CD4-positive, alpha-beta T cell treated with Interferon alpha-2 for 1 hour (primary cell): ENCODE results near the gene PCDHAC2.
A peak's percentile ranks its signal among the peaks of the same experiment; 100 is the strongest.

ENCODE experiments used
- DNase-seq, 2 donors: peaks; one replicate each; pipeline ENCODE4 v3.0.0-alpha.2; 2020 to 2022

The PCDHAC2 gene, protein sequence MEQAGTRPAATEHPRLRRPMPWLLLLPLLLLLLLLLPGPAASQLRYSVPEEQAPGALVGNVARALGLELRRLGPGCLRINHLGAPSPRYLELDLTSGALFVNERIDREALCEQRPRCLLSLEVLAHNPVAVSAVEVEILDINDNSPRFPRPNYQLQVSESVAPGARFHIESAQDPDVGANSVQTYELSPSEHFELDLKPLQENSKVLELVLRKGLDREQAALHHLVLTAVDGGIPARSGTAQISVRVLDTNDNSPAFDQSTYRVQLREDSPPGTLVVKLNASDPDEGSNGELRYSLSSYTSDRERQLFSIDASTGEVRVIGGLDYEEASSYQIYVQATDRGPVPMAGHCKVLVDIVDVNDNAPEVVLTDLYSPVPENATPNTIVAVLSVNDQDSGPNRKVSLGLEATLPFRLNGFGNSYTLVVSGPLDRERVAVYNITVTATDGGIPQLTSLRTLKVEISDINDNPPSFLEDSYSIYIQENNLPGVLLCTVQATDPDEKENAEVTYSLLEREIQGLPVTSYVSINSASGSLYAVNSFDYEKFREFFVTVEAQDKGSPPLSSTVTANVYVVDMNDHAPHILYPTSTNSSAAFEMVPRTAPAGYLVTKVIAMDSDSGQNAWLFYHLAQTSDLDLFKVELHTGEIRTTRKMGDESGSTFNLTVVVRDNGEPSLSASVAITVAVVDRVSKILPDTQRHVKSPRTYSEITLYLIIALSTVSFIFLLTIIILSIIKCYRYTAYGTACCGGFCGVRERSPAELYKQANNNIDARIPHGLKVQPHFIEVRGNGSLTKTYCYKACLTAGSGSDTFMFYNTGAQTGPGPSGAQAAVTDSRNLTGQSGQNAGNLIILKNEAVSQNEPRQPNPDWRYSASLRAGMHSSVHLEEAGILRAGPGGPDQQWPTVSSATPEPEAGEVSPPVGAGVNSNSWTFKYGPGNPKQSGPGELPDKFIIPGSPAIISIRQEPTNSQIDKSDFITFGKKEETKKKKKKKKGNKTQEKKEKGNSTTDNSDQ

GRCh38 chr5:140966293-140967225 is at the start of gene PCDHAC2:
PCDHAC2 (plus strand) TSS chr5:140966476; CDS start chr5:140966767, 291 bp downstream.
- DNase-seq = no peak

- DNase-seq = no peak
These were observed 42.7 kb upstream of the PCDHAC2 start for GRCh38 chr5:140923601-140924000.

GRCh38 chr5:140925806-140926442 is 40.4 kb upstream of the PCDHAC2 start, which contains the start of gene PCDHAC1:
PCDHAC1 (plus strand) TSS chr5:140926299; CDS start chr5:140926893, 594 bp downstream.
- no peak for DNase-seq

DNA sequence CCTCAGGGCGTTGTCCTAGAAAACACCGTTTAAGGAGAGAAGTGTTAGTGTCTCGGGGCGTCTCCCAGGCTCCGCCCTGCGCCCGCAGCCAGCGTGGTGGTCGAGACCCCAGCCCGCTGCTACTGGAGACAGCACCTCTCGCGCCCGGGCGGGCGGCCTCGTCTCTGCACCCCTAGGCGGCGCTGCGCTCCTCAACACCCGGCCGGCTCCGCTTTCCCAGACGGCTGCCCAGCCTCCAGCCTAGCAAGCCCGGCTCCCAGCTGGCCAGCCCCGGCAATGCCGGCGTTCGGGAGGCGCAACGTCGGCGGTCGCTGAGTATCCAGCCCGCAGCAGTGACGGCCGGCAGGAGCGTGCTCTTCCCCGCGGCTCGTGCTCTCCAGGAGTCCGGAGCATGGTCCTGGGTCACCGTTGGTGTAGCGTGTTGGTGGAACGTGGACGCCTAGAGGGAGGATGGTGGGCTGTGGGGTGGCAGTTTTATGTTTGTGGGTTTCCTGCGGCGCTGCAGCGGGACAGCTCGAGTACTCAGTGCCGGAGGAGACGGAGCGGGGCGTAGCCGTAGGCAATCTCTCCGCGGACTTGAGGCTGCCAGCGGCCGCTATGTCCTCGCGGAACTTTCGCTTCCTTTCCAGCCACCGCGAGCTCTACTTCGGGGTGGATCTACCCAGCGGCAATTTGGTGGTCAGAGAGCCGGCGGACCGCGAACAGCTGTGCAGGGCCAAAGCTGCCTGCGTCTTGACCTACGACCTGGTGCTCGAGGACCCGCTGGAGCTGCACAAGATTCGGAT is 39.6 kb upstream of the PCDHAC2 start:
- DNase-seq = peak in 1 of 2 donors; percentile 27

GRCh38 chr5:140927228-140927573 is 39.1 kb upstream of the PCDHAC2 start:
- no peak for DNase-seq

GRCh38 chr5:140934964-140935606 is 31.2 kb upstream of the PCDHAC2 start:
- DNase-seq = no peak

DNA sequence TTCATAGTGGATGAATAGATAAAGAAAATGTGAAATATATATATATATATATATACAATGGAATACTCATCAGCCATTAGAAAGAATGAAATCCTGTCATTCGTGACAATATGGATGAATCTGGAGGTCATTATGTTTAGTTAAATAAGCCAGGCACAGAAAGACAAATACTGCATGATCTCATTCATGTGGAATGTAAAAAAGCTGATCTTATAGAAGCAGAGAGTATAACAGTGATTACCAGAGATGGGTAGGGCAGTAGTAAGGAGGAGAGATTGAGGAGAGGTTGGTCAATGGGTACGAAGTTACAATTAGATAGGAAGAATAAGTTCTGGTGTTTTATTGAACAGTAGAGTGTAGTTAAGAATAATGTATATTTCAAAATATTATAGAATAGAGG is 19.7 kb upstream of the PCDHAC2 start:
- DNase-seq = no peak

DNA sequence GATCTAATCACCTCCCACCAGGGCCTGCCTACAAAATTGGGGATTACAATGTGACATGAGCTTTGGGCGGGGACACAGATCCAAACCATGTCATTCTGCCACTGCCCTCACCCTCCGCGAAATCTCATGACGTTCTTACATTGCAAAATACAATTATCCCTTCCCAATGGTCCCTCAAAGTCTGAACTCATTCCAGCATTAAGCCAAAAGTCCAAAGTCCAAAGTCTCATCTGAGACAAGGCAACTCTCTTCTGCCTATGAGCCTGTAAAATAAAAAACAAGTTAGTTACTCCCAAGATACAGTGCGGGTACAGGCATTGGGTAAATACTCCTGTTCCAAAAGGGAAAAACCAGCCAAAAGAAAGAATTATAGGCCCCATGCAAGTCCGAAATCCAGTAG is 14.6 kb upstream of the PCDHAC2 start:
- DNase-seq = no peak

DNA sequence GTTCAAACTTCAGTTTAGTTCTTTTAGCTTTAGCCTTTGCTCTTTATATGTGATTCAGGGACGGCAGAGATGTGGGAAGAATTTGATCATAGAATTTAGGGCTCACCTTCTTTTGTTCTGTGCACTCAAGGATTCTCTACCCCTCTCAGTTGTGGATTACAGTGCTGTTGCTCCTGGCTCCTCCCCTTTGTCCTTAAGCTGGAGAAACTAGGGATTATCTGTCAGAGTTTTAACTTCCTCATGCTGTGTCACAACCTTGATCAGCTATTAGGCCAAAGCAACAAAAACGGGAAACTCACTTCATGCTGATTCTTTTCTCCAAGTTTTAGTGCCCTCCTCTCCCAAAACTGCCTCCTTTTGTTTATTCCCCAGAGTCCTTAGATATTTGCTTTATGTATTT is 13.0 kb upstream of the PCDHAC2 start:
- no peak for DNase-seq

DNA sequence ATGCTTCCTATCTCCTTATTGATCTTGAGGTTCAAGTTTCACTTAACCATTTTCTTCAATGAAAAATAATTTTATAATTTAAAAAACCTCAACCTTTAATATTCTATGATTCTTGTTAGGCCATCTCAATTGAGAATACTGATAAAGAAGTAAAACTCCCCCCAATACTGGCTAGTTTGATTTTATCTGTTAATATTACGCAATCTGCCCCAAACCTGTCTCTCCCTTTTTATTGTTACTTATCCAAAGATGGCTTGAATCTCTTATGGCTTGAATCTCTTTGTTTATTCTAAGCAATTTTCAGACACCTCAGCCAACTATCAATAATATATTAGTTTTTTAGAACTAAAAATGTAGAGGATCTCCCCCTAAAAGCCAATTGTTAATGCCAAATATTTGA is 4.1 kb upstream of the PCDHAC2 start:
- no peak for DNase-seq

GRCh38 chr5:140964356-140964755 is 1.9 kb upstream of the PCDHAC2 start:
- no peak for DNase-seq

GRCh38 chr5:140965905-140966292 is 377 bp upstream of the PCDHAC2 start:
- DNase-seq = no peak

GRCh38 chr5:140967226-140967893 is 1.1 kb downstream of the PCDHAC2 start:
- DNase-seq = no peak

DNA sequence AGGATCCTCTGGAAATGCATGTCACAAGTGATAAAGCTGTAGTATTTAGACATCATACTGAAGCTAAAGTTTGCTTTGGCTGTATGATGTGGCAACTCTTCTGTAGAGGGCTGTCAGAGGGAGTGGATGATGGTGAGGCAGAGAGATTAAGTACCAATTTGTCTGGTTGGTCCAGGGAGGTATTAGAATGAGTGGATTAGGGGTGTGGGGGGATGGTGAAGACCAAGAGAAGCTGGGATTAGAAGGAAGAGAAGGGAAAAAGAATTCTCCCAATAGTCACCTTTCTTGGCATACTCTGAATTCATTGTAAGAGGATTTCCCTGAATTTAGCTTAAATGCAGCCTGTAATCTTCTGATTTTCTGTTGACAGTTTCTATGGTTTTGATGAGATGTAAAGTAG is 3.6 kb downstream of the PCDHAC2 start:
- DNase-seq = no peak

DNA sequence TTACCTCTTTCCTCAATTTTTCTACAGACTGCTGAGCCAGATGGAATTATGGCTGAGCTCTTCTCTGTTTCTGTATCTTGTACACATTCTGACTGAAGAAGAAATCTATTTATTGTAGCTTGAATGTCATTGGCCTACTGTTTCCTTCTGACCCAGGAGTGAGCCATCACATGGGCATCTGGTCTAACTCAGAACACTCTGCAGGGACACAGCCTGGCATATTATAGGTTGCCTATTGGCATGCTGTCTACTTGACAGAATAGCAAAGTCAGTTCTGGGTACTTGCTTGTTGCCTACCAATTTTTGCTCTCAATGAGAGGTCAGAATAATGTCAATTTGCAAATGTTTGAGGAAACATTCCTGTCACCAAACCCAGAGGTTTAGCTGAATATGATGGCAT is 7.3 kb downstream of the PCDHAC2 start:
- no peak for DNase-seq

DNA sequence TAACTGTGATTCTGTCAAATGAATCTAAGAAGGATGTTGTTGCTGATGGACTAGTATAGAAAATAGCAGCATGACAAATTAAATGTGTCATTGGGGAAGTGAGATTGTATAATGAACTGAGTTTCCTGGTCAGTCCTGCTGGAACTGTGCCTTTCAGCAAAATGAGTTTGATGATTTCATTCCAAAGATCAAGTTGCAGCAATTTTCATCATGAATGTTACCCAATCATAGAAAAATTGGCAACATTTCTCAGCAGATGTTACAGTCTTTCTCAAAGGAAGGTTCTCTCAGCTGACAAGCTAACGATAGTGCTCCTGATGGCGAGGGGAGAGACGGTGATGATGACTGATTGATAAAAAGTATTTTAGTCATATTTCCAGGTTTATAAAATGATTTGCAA is 10.7 kb downstream of the PCDHAC2 start:
- no peak for DNase-seq

DNA sequence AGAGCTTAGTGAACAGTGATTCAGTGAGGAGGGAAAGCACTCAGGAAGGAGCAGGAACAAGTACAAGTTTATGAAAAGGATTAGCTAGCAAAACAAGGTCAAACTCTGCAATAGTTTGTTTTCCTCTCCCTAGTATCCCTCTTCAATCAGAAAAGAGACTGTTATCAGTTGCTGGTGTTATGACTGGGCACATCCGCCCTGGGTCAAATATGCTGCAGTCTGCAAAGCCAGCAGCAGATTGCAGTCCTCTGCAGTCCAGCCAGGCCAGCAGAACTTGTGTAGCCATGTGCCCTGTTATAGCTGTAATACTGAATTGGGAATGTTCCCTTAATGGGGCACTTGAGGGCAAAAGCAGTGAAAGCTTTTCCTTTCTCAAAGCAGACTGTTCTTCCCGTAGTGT is 12.0 kb downstream of the PCDHAC2 start:
- no peak for DNase-seq

- no peak for DNase-seq
These were observed 12.7 kb downstream of the PCDHAC2 start for GRCh38 chr5:140978983-140979382.

GRCh38 chr5:140982083-140982716 is 15.9 kb downstream of the PCDHAC2 start:
- no peak for DNase-seq

GRCh38 chr5:140986117-140986521 is 19.8 kb downstream of the PCDHAC2 start:
- no peak for DNase-seq
